Fibroblast of pulmonary artery (primary cell): ENCODE measurements around the gene KIF12.

Experiments
- DNase-seq: peaks from one replicate; pipeline ENCODE4 v3.0.0-alpha.2; 2010; ENCODE audit warnings: low read depth
- H3K4me3 ChIP-seq: replicated peaks from 2 replicates; pipeline ENCODE4 v1.5.1; 2011; ENCODE audit warnings: low read depth, mild to moderate bottlenecking, control low read depth, low read length, moderate library complexity
- CTCF ChIP-seq: IDR thresholded peaks from 2 replicates; pipeline ENCODE4 v1.5.1; 2011; ENCODE audit warnings: mild to moderate bottlenecking, control low read depth, low read length, inconsistent platforms; ENCODE audit errors: missing control alignments

KIF12 gene

DNA sequence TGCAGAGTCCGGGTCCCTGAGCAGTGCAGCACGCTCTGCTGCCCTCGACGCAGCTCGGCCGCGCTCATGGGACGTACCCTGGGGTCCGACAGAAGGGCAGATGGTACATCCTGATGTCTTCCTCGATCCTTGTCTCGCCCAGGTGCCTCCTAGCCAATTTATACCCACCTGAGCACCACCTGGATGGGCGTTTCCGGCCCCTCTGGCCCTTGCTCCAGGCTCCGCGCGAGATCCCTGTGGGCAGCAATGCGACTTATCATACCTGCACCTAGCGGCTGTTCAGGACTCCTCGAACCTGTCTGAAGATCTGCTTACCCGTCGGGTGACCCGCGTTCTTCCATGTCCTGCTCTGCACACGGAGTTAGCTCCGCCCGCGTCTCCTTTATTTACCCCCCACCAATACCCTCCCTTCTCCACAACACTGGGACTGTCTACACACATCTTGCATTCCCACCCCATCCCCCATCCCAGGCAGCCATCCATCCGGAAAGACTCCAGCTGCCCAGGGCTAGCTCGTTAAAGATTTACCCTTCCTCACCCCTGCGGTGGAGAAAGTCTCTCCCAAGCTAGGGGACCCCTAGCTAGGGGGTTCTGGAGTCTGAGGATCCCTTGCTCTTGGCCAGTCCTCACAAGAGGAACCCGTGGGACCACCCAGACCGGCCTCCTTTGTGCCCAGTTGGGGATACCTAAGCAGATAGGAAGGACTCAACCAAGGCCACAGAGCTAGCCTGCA, at the start of gene KIF12:
KIF12 (minus strand) TSS at position 357 of the 733 bp plus-strand sequence; CDS start at position 341, 16 bp downstream.
- H3K4me3 ChIP-seq = peak within 1 kb of the TSS; percentile 22
- no peak for TF ChIP-seq CTCF
- DNase-seq = no peak

DNA sequence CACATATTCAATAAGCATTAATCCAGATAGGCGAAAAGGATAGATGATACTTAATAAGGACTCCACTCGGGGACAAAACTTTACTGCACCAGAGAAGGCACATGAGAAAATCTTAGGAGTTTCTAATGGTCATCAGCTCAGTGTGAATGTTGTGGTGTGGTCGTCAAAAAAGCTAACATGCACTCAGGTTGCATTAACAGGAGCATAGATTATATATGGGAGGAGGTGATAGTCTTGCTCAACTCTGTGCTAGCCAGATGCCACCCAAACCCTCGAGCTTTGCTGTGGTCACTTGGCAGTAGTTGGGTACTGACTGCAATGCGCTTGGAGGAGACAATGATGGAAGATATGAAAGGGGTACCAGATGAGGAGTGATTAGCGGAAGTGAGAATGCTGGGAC, 47.6 kb upstream of the KIF12 start:
- H3K4me3 ChIP-seq = no peak overlapping the region
- TF ChIP-seq CTCF = no peak
- DNase-seq = no peak

- no peak overlapping the region for H3K4me3 ChIP-seq
- no peak for TF ChIP-seq CTCF
- no peak for DNase-seq
Measured at GRCh38 chr9:114143234-114143633, 44.1 kb upstream of the KIF12 start.

DNA sequence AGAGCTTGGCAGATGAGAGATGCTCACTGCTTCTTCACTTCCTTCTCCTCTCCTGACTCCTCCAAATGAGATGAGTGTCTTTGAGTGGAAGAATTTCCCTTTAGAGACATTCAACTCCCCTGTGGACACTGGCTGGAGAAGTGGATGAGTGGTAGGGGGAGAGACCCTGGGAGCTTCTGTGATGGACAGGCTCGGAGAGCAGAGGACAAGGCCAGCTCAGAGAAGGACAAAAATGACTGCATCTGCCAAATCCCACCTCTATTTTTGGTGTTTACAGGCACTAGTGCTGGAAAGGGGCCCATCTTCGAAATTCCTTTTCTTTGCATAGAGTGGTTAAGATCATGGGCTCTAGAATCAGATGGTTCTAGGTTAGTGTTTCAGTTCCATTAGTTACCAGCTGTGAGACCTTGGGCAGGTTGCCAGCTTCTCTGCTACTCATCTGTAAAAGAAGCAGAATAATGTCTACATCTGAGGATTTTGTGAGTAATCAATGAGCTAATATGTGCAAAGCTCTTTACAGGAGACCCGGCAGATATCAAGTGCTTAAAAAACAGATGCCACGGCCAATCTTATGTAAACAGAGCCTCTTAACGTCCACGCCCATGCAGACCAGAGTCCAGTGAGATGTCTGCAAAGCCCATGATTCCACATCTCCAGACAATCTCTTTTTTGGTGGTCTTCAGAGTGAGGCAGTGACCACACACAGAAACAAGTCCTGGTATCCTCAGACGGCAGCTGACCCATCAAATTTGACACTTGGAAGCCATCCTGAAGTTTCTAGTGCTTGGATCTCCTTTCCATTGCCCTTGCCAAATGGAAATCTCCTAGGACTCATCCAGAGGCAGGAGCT, 42.7 kb upstream of the KIF12 start:
- DNase-seq = peak; percentile 11
- H3K4me3 ChIP-seq = no peak overlapping the region
- TF ChIP-seq CTCF = no peak

GRCh38 chr9:114140850-114141249, 41.8 kb upstream of the KIF12 start:
- DNase-seq = no peak
- TF ChIP-seq CTCF = no peak
- H3K4me3 ChIP-seq = no peak overlapping the region

DNA sequence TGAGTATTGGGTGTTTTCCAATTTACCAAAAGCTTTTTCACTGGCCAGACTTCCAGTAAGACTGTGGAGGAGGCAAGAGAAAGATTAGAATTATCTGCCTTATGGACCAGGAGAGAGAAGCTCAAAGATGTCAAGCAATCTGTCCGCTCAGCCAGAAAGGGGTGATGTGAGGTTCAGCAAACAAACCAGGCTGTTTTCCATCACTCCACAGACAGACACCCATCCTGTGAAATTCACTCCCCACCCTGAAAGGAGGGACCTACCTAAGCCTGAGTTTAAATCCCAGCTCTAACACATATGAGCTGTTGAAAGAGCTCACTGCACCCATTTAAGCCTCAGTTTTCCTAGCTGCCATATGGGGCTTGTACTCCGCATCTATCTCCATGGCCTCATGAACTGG, 41.3 kb upstream of the KIF12 start:
- DNase-seq = no peak
- no peak for TF ChIP-seq CTCF
- H3K4me3 ChIP-seq = no peak overlapping the region
